Astrocyte (in vitro differentiated cells and primary cell): Measurements from ENCODE around the gene PDF.

Source experiments
- CTCF ChIP-seq: IDR thresholded peaks from 2 replicates; pipeline ENCODE4 v1.5.1; 2011; ENCODE audit warnings: low read depth, mild to moderate bottlenecking, inconsistent platforms, low read length, moderate library complexity; ENCODE audit not compliant: insufficient read depth
- EZH2 ChIP-seq: IDR thresholded peaks from 2 replicates; pipeline ENCODE4 v1.6.1; 2012; ENCODE audit warnings: mild to moderate bottlenecking, low read length, inconsistent platforms; ENCODE audit not compliant: insufficient read depth

DNA sequence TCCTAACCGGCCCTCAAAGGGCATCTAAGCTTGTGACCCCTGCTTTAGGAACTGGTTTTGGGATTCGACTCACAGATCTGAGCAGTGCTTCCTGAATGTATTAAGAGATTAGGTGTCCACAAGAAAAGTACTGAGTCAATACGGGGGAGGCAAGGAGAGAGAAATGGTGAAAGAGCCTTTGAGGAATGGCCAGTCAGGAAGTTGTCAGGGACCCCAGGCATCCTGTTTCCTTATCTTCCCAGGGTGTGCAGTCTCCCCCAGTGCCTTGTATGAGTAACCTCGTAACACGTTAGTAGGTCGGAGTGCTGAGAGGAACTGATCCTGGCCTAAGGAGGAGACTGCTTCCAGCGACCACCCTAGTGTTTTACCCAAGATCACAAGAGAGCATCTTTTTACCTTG, 37.6 kb upstream of the PDF start:
- TF ChIP-seq CTCF (no peak), EZH2 (no peak)
